AG04450 (cell line): ENCODE measurements around the gene CAB39. TPM values are rescaled to one million over a fixed set of nuclear protein-coding genes. Genes with fewer than 3 reads are reported as not detected.

Experiments
- CTCF ChIA-PET: fragments of 300-600, 350-600 bp; formaldehyde crosslinking; extraction: SDS; loops from one replicate; lab custom pipeline; 2022; ENCODE audit warnings: antibody characterized with exemption, inconsistent platforms; lab: Charles Lee
- POLR2A ChIA-PET: fragments of 350-600 bp; formaldehyde crosslinking; extraction: SDS; loops from one replicate; lab custom pipeline; 2021; ENCODE audit warnings: antibody characterized with exemption, inconsistent platforms; lab: Yijun Ruan, JAX
- DNase-seq: peaks from one replicate; pipeline ENCODE4 v3.0.0-alpha.2; 2011; ENCODE audit warnings: low read depth, low spot score
- H3K27ac ChIP-seq: one replicate; pipeline ENCODE4 v1.5.1; 2012; ENCODE audit warnings: low read depth, low read length, control low read depth
- H3K27me3 ChIP-seq: one replicate; pipeline ENCODE4 v1.6.0; 2012; ENCODE audit warnings: low read length; ENCODE audit not compliant: control insufficient read depth, insufficient read depth
- H3K4me3 ChIP-seq: 2 replicates; pipeline ENCODE4 v1.5.1; 2011; ENCODE audit warnings: mild to moderate bottlenecking, low read depth, low read length, control low read depth
- H3K9me3 ChIP-seq: 2 replicates; pipeline ENCODE4 v1.5.1; 2012; ENCODE audit warnings: low read length; ENCODE audit not compliant: control insufficient read depth, insufficient read depth
- CTCF ChIP-seq: IDR thresholded peaks from 2 replicates; pipeline ENCODE4 v1.5.1; 2011; ENCODE audit warnings: low read depth, low read length, control low read depth, inconsistent platforms
- polyA plus RNA-seq: library from polyadenylated mRNA; depleted of rRNA; stranded (reverse); fragments of >200 nt; gene quantifications from 2 replicates; pipeline ENCODE4 v1.2.3, GENCODE V29; 2011

CAB39 gene
- polyA plus RNA-seq, 1 experiment: 72.7 TPM

GRCh38 chr2:230666885-230667712 lies 45.5 kb upstream of the CAB39 start:
- peak overlapping the region; percentile 57 for H3K27ac ChIP-seq
- TF ChIP-seq CTCF: no peak

GRCh38 chr2:230668184-230668938 lies 44.3 kb upstream of the CAB39 start:
- H3K4me3 ChIP-seq: no peak overlapping the region
- H3K27me3 ChIP-seq: peaks cover 2% of the 10 kb centered on the region
- no peak for DNase-seq
- peaks cover 3% of the 10 kb centered on the region; the same call in 1 of the 2 replicates for H3K9me3 ChIP-seq
- CTCF ChIA-PET: interaction anchor here (0.5 to 1.1 kb wide), 3 partner anchors 11 to 130 kb away, joined by 3 to 4 read pairs (median 4); partner anchors contain the start of gene CAB39
- no peak overlapping the region for H3K27ac ChIP-seq
- POLR2A ChIA-PET: no interaction called here
- no peak for TF ChIP-seq CTCF

More at GRCh38 chr2:230666885-230667712, 45.5 kb upstream of the CAB39 start:
- CTCF ChIA-PET: interaction anchor here (1.1 kb wide), 1 partner anchor 131 kb away, joined by 3 read pairs; no protein-coding TSS in a partner anchor
- POLR2A ChIA-PET: no interaction called here
- Histone ChIP-seq H3K4me3 (no peak overlapping the region), H3K27me3 (no peaks in the 10 kb centered on the region), H3K9me3 (peaks cover 3% of the 10 kb centered on the region; the same call in 1 of the 2 replicates)
- DNase-seq: no peak

GRCh38 chr2:230668939-230669303 lies 43.7 kb upstream of the CAB39 start:
- TF ChIP-seq CTCF: no peak
- Histone ChIP-seq H3K9me3 (peaks cover 3% of the 10 kb centered on the region; the same call in 1 of the 2 replicates), H3K4me3 (no peak overlapping the region), H3K27me3 (peaks cover 2% of the 10 kb centered on the region), H3K27ac (peak overlapping the region; percentile 21)
- no peak for DNase-seq
- POLR2A ChIA-PET: no interaction called here
- CTCF ChIA-PET: interaction anchor here (0.5 to 1.0 kb wide), 3 partner anchors 10 to 130 kb away, joined by 3 to 4 read pairs (median 4); partner anchors contain the start of gene CAB39

GRCh38 chr2:230669386-230669950 lies 43.2 kb upstream of the CAB39 start:
- H3K4me3 ChIP-seq: no peak overlapping the region
- peaks cover 3% of the 10 kb centered on the region; the same call in 1 of the 2 replicates for H3K9me3 ChIP-seq
- ChIA-PET CTCF (interaction anchor here (0.9 to 1.0 kb wide), 2 partner anchors 129 to 155 kb away, joined by 3 read pairs; no protein-coding TSS in a partner anchor), POLR2A (no interaction called here)
- H3K27me3 ChIP-seq: peaks cover 4% of the 10 kb centered on the region
- DNase-seq: no peak
- no peak for TF ChIP-seq CTCF
- H3K27ac ChIP-seq: no peak overlapping the region
